Panc1 (cell line): Measurements from ENCODE around the gene CACNA1C. TPM values are rescaled to one million over a fixed set of nuclear protein-coding genes. Genes with fewer than 3 reads are reported as not detected.

Source experiments
- ATAC-seq: fragments of 200-7000 bp; cut with Tn5 transposase; 2 replicates; pipeline ENCODE4 v1.9.1; 2020; ENCODE audit warnings: mild to moderate bottlenecking, moderate library complexity
- BruUV-seq: library from RNA; stranded (reverse); fragments of 400-500 nt; replicated peaks from 2 replicates; lab custom pipeline; 2021; lab: Mats Ljungman, UMichigan
- CTCF ChIA-PET: fragments of 300-600 bp; sonication (Branson Sonifier 250); formaldehyde crosslinking; loops from one replicate; lab custom pipeline; 2022; ENCODE audit warnings: antibody characterized with exemption; lab: Charles Lee
- POLR2A ChIA-PET: fragments of 300-600 bp; sonication (Branson Sonifier 250); formaldehyde crosslinking; loops from one replicate; lab custom pipeline; 2022; ENCODE audit warnings: antibody characterized with exemption; lab: Charles Lee
- DNase-seq: peaks from one replicate; pipeline ENCODE4 v3.0.0-alpha.2; 2010; ENCODE audit warnings: low read depth, low spot score
- H3K27ac ChIP-seq: 2 replicates; pipeline ENCODE4 v1.5.1; 2011; ENCODE audit warnings: mild to moderate bottlenecking, low read length, inconsistent platforms
- H3K27me3 ChIP-seq: fragments of 200-500 bp; sonication (Bioruptor generic); 2 replicates; pipeline ENCODE4 v1.6.0; 2014; ENCODE audit warnings: low read length, inconsistent platforms; ENCODE audit not compliant: control insufficient read depth, insufficient read depth
- H3K36me3 ChIP-seq: fragments of 200-500 bp; sonication (Bioruptor generic); 2 replicates; pipeline ENCODE4 v1.5.1; 2014; ENCODE audit warnings: inconsistent platforms, mild to moderate bottlenecking, low read length, moderate library complexity; ENCODE audit not compliant: control insufficient read depth, insufficient read depth
- H3K4me1 ChIP-seq: 2 replicates; pipeline ENCODE4 v1.5.1; 2011; ENCODE audit warnings: inconsistent platforms, mild to moderate bottlenecking, low read length, moderate library complexity; ENCODE audit not compliant: control insufficient read depth, insufficient read depth
- H3K4me3 ChIP-seq, 2 experiments: 2 replicates each; pipeline ENCODE4 v1.5.1; 2011 to 2012; ENCODE audit warnings: low read depth in 2 of 2, low read length in 2 of 2, mild to moderate bottlenecking in 2 of 2, inconsistent platforms in 1 of 2, moderate library complexity in 1 of 2
- H3K9me3 ChIP-seq: fragments of 200-500 bp; sonication (Bioruptor generic); 2 replicates; pipeline ENCODE4 v1.5.1; 2014; ENCODE audit warnings: low read depth, mild to moderate bottlenecking, inconsistent platforms, low read length, moderate library complexity; ENCODE audit not compliant: control insufficient read depth, insufficient read depth
- CTCF ChIP-seq: fragments of 450-650 bp; IDR thresholded peaks from 2 replicates; pipeline ENCODE4 v1.5.1; 2017; ENCODE audit warnings: mild to moderate bottlenecking
- POLR2AphosphoS5 ChIP-seq: IDR thresholded peaks from 2 replicates; pipeline ENCODE4 v1.6.1; 2012; ENCODE audit warnings: mild to moderate bottlenecking, low read depth, low read length, moderate library complexity
- REST ChIP-seq, 2 experiments: IDR thresholded peaks; 2 replicates each; pipeline ENCODE4 v1.6.1; 2011 to 2012; ENCODE audit warnings: low read depth in 2 of 2, control low read depth in 1 of 2, low read length in 1 of 2, mild to moderate bottlenecking in 1 of 2, moderate library complexity in 1 of 2; ENCODE audit not compliant: insufficient read depth in 1 of 2
- SIN3A ChIP-seq: IDR thresholded peaks from 2 replicates; pipeline ENCODE4 v1.6.1; 2012; ENCODE audit warnings: low read depth, mild to moderate bottlenecking, low read length, moderate library complexity, borderline replicate concordance; ENCODE audit not compliant: insufficient read depth
- TCF7L2 ChIP-seq: IDR thresholded peaks from 2 replicates; pipeline ENCODE4 v1.6.1; 2011; ENCODE audit warnings: mild to moderate bottlenecking, low read depth, low read length, inconsistent platforms
- in situ Hi-C: cut with HindIII; loops from 2 replicates; pipeline ENCODE4 v1.10.0; 2016; ENCODE audit warnings: low sequenced_read_pairs, low pct_unique_long_range_greater_than_20kb
- intact Hi-C: fragments of 100-400 bp; cut with micrococcal nuclease; formaldehyde crosslinking; loops from one replicate; pipeline ENCODE4 v1.10.0; 2022; ENCODE audit not compliant: unreplicated experiment
- total RNA-seq: library from RNA; stranded (reverse); gene quantifications from one replicate; pipeline ENCODE4 v1.2.1, GENCODE V29; 2021; ENCODE audit not compliant: unreplicated experiment

Gene CACNA1C
- total RNA-seq, 1 experiment from 2014 or later = 0.03 TPM

- H3K27me3 ChIP-seq = no peaks in the 10 kb centered on the region
- no TSS peak for BruUV-seq
- H3K27ac ChIP-seq = no peak overlapping the region
- DNase-seq (no peak), ATAC-seq (no peak)
- in situ Hi-C loops (no loop called here), intact Hi-C loops (no loop called here)
- POLR2A ChIA-PET = no interaction called here
- TF ChIP-seq SIN3A = no peak
- TF ChIP-seq CTCF = no peak
- TF ChIP-seq TCF7L2 = no peak
- no peak for TF ChIP-seq REST (IDR thresholded peaks at IDR 0.05; ENCODE audit: insufficient read depth in 1 of 2, low read depth in 2 of 2, low read length in 1 of 2)
- TF ChIP-seq POLR2AphosphoS5 = no peak
- CTCF ChIA-PET = no interaction called here
- H3K4me3 ChIP-seq = no peak overlapping the region
- no peaks in the 10 kb centered on the region for H3K4me1 ChIP-seq
- no peaks in the 10 kb centered on the region for H3K36me3 ChIP-seq
- H3K9me3 ChIP-seq = no peaks in the 10 kb centered on the region
Observed at GRCh38 chr12:2454601-2455177, 401.9 kb downstream of the CACNA1C start.

- no peaks in the 10 kb centered on the region for H3K27me3 ChIP-seq
- no peak for DNase-seq
- no peak overlapping the region for H3K27ac ChIP-seq
- intact Hi-C loops (no loop called here), in situ Hi-C loops (no loop called here)
- no peak overlapping the region for H3K4me3 ChIP-seq
- POLR2A ChIA-PET = no interaction called here
- H3K9me3 ChIP-seq = no peaks in the 10 kb centered on the region
- no peaks in the 10 kb centered on the region for H3K4me1 ChIP-seq
- TF ChIP-seq POLR2AphosphoS5 (no peak), TCF7L2 (no peak), SIN3A (no peak), CTCF (no peak), REST (IDR thresholded peaks at IDR 0.05; ENCODE audit: insufficient read depth in 1 of 2, low read depth in 2 of 2, low read length in 1 of 2) (no peak)
- BruUV-seq = no TSS peak
- no peaks in the 10 kb centered on the region for H3K36me3 ChIP-seq
- CTCF ChIA-PET = no interaction called here
- ATAC-seq = no peak
Observed at GRCh38 chr12:2455410-2455809, 402.6 kb downstream of the CACNA1C start.
